MM.1S (cell line): ENCODE results near the gene C13orf46.

Experiments
- DNase-seq: peaks from one replicate; pipeline ENCODE4 v3.0.0-alpha.2; 2015
- H2AFZ ChIP-seq: fragments of 300-600 bp; sonication (generic); 2 replicates; pipeline ENCODE4 v1.6.0; 2016; ENCODE audit warnings: antibody characterized with exemption, low read length
- H3F3A ChIP-seq: fragments of 300-600 bp; sonication (generic); 2 replicates; pipeline ENCODE4 v1.6.1; 2016; ENCODE audit warnings: mild to moderate bottlenecking, antibody characterized with exemption, low read length, moderate library complexity, mixed read lengths; ENCODE audit not compliant: insufficient read depth
- H3K27ac ChIP-seq: fragments of 300-600 bp; sonication (generic); 2 replicates; pipeline ENCODE4 v1.5.1; 2016; ENCODE audit warnings: mild to moderate bottlenecking, low read length
- H3K27me3 ChIP-seq: fragments of 300-600 bp; sonication (generic); replicated peaks from 2 replicates; pipeline ENCODE4 v1.6.0; 2016; ENCODE audit warnings: low read length; ENCODE audit not compliant: insufficient read depth
- H3K36me3 ChIP-seq: fragments of 300-600 bp; sonication (generic); replicated peaks from 2 replicates; pipeline ENCODE4 v1.6.1; 2016; ENCODE audit warnings: mild to moderate bottlenecking, low read length, mixed read lengths; ENCODE audit not compliant: insufficient read depth
- H3K4me1 ChIP-seq: fragments of 300-600 bp; sonication (generic); 2 replicates; pipeline ENCODE4 v1.6.1; 2016; ENCODE audit warnings: low read length, mixed read lengths
- H3K4me2 ChIP-seq: fragments of 300-600 bp; sonication (generic); 2 replicates; pipeline ENCODE4 v1.6.0; 2016; ENCODE audit warnings: low read depth, low read length
- H3K4me3 ChIP-seq: fragments of 300-600 bp; sonication (generic); 2 replicates; pipeline ENCODE4 v1.5.1; 2016; ENCODE audit warnings: low read length, mixed read lengths
- H3K79me2 ChIP-seq: fragments of 300-600 bp; sonication (generic); 2 replicates; pipeline ENCODE4 v1.6.1; 2016; ENCODE audit warnings: mixed run types, low read length, mixed read lengths
- H3K9ac ChIP-seq: fragments of 300-600 bp; sonication (generic); 2 replicates; pipeline ENCODE4 v1.6.1; 2016; ENCODE audit warnings: low read length, mixed read lengths
- H3K9me2 ChIP-seq: fragments of 300-600 bp; sonication (generic); replicated peaks from 2 replicates; pipeline ENCODE4 v1.6.1; 2016; ENCODE audit warnings: mild to moderate bottlenecking, low read length, mixed read lengths; ENCODE audit not compliant: insufficient read depth
- H3K9me3 ChIP-seq: fragments of 300-600 bp; sonication (generic); replicated peaks from 2 replicates; pipeline ENCODE4 v1.6.1; 2016; ENCODE audit warnings: mild to moderate bottlenecking, low read length, mixed read lengths; ENCODE audit not compliant: insufficient read depth
- H4K20me1 ChIP-seq: fragments of 300-600 bp; sonication (generic); 2 replicates; pipeline ENCODE4 v1.6.1; 2016; ENCODE audit warnings: mild to moderate bottlenecking, low read length, moderate library complexity, mixed read lengths; ENCODE audit not compliant: insufficient read depth
- CTCF ChIP-seq: fragments of 300-600 bp; sonication (generic); IDR thresholded peaks from 2 replicates; pipeline ENCODE4 v1.5.1; 2016; ENCODE audit warnings: antibody characterized with exemption, low read length, mixed read lengths
- EZH2 ChIP-seq: fragments of 300-600 bp; sonication (generic); optimal IDR thresholded peaks from 2 replicates; pipeline ENCODE3; 2017; ENCODE audit warnings: low read depth, mild to moderate bottlenecking, antibody characterized with exemption, low read length, mixed read lengths
- EZH2phosphoT487 ChIP-seq: fragments of 300-600 bp; sonication (generic); IDR thresholded peaks from 2 replicates; pipeline ENCODE4 v1.6.1; 2018; ENCODE audit warnings: antibody characterized with exemption, low read length

The C13orf46 gene

GRCh38 chr13:114007566-114007965, 33.7 kb upstream of the C13orf46 start:
- Histone ChIP-seq H3K27ac (no peak overlapping the region), H2AFZ (no peak overlapping the region), H3K4me3 (no peak overlapping the region), H3K27me3 (no peaks in the 10 kb centered on the region), H4K20me1 (no peaks in the 10 kb centered on the region), H3K9me2 (no peaks in the 10 kb centered on the region), H3K79me2 (peaks cover 30% of the 10 kb centered on the region), H3K4me2 (no peak overlapping the region), H3F3A (peaks cover 6% of the 10 kb centered on the region; the same call in 1 of the 2 replicates), H3K4me1 (no peaks in the 10 kb centered on the region), H3K36me3 (0 out of 2 replicates have a peak, but pooled peaks cover 13% of the 10 kb centered on the region), H3K9me3 (no peaks in the 10 kb centered on the region), H3K9ac (no peak overlapping the region)
- no peak for TF ChIP-seq EZH2phosphoT487
- no peak for TF ChIP-seq EZH2
- no peak for TF ChIP-seq CTCF
- no peak for DNase-seq

- H3F3A ChIP-seq, result peaks cover 6% of the 10 kb centered on the region; the same call in 1 of the 2 replicates
- H4K20me1 ChIP-seq, result no peaks in the 10 kb centered on the region
- H3K9me2 ChIP-seq, result no peaks in the 10 kb centered on the region
- H3K9me3 ChIP-seq, result no peaks in the 10 kb centered on the region
- H3K4me2 ChIP-seq, result no peak overlapping the region
- H3K36me3 ChIP-seq, result 0 out of 2 replicates have a peak, but pooled peaks cover 13% of the 10 kb centered on the region
- no peaks in the 10 kb centered on the region for H3K4me1 ChIP-seq
- H3K27me3 ChIP-seq, result no peaks in the 10 kb centered on the region
- no peak for DNase-seq
- H3K79me2 ChIP-seq, result peaks cover 23% of the 10 kb centered on the region
- TF ChIP-seq EZH2phosphoT487 (no peak), CTCF (no peak)
- H3K4me3 ChIP-seq, result no peak overlapping the region
- no peak overlapping the region for H3K27ac ChIP-seq
- no peak overlapping the region for H2AFZ ChIP-seq
- H3K9ac ChIP-seq, result no peak overlapping the region
These were observed 31.4 kb upstream of the C13orf46 start for GRCh38 chr13:114005206-114005724.

GRCh38 chr13:114004420-114005205, 30.7 kb upstream of the C13orf46 start:
- no peak overlapping the region for H3K27ac ChIP-seq

More at GRCh38 chr13:114004420-114005205, 30.7 kb upstream of the C13orf46 start:
- Histone ChIP-seq H3K36me3 (0 out of 2 replicates have a peak, but pooled peaks cover 7% of the 10 kb centered on the region), H3K4me2 (no peak overlapping the region), H3K9me2 (no peaks in the 10 kb centered on the region), H3K4me3 (no peak overlapping the region), H4K20me1 (no peaks in the 10 kb centered on the region), H3K4me1 (no peaks in the 10 kb centered on the region), H3K9me3 (no peaks in the 10 kb centered on the region), H3F3A (peaks cover 6% of the 10 kb centered on the region; the same call in 1 of the 2 replicates), H3K9ac (no peak overlapping the region), H2AFZ (no peak overlapping the region), H3K27me3 (no peaks in the 10 kb centered on the region), H3K79me2 (peaks cover 18% of the 10 kb centered on the region)
- TF ChIP-seq EZH2, result no peak
- no peak for TF ChIP-seq CTCF
- TF ChIP-seq EZH2phosphoT487, result no peak
- no peak for DNase-seq
